HepG2 (cell line): ENCODE measurements around the gene CCDC136. TPM values are rescaled to one million over a fixed set of nuclear protein-coding genes. Genes with fewer than 3 reads are reported as not detected.

Experiments used
- ATAC-seq: fragments of 200-7000 bp; cut with Tn5 transposase; 3 replicates; pipeline ENCODE4 v1.9.1; 2020; ENCODE audit warnings: mild to moderate bottlenecking, moderate library complexity
- BruUV-seq: library from RNA; stranded (reverse); fragments of 400-500 nt; replicated peaks from 2 replicates; lab custom pipeline; 2021; lab: Mats Ljungman, UMichigan
- CTCF ChIA-PET: fragments of 300-600 bp; formaldehyde crosslinking; extraction: SDS; loops from one replicate; lab custom pipeline; 2021; ENCODE audit warnings: low total read pairs, inconsistent platforms, low intra/inter-chr PET ratio; lab: Yijun Ruan, JAX
- POLR2A ChIA-PET: fragments of 350-600 bp; sonication (Branson Sonifier 250); formaldehyde crosslinking; loops from one replicate; lab custom pipeline; 2020; ENCODE audit warnings: antibody characterized with exemption, inconsistent platforms; lab: Yijun Ruan, JAX
- DNase-seq: peaks from one replicate; pipeline ENCODE4 v3.0.0-alpha.2; 2015; ENCODE audit warnings: low spot score
- FAIRE-seq: peaks from 3 replicates; lab custom pipeline; 2011; peaks lifted over from hg19 to GRCh38; lab: Jason Lieb, UNC
- H2AFZ ChIP-seq: one replicate; pipeline ENCODE4 v1.6.1; 2011; ENCODE audit warnings: low read length, inconsistent platforms
- H3K27ac ChIP-seq: fragments of 300-600 bp; 3 replicates; pipeline ENCODE4 v1.8.0; 2011; ENCODE audit warnings: mixed run types, mild to moderate bottlenecking, mixed read lengths, low read length, inconsistent platforms; ENCODE audit not compliant: insufficient read depth; ENCODE audit errors: extremely low read length
- H3K27me3 ChIP-seq, 2 experiments: fragments of 200-600 bp in 1 of 2; 2 replicates in 1 of 2; 3 replicates in 1 of 2; pipeline versions ENCODE4 v1.6.0 to v1.8.0; 2011; ENCODE audit warnings: low read length in 2 of 2, mild to moderate bottlenecking in 2 of 2, moderate library complexity in 2 of 2, inconsistent platforms in 1 of 2; ENCODE audit not compliant: insufficient read depth in 2 of 2, control insufficient read depth in 1 of 2
- H3K36me3 ChIP-seq, 2 experiments: fragments of 200-600 bp in 1 of 2; replicated peaks in 1 of 2; 2 replicates in 1 of 2; 3 replicates in 1 of 2; pipeline versions ENCODE4 v1.5.1 to v1.8.0; 2011; ENCODE audit warnings: low read length in 2 of 2, inconsistent platforms in 1 of 2; ENCODE audit not compliant: insufficient read depth in 2 of 2, control insufficient read depth in 1 of 2
- H3K4me1 ChIP-seq: 2 replicates; pipeline ENCODE4 v1.5.1; 2012; ENCODE audit warnings: low read length, inconsistent platforms; ENCODE audit not compliant: insufficient read depth
- H3K4me2 ChIP-seq: 2 replicates; pipeline ENCODE4 v1.6.0; 2011; ENCODE audit warnings: low read depth, low read length, inconsistent platforms
- H3K4me3 ChIP-seq, 3 experiments: fragments of 200-600 bp in 1 of 3; sonication (generic), shearing (Covaris generic) in 1 of 3; replicated peaks in 1 of 3; 2 replicates each; pipeline ENCODE4 v1.5.1; 2011 to 2016; ENCODE audit warnings: low read length in 3 of 3, inconsistent platforms in 2 of 3, low read depth in 2 of 3, mild to moderate bottlenecking in 2 of 3, control low read depth in 1 of 3, mixed read lengths in 1 of 3; ENCODE audit not compliant: insufficient read depth in 1 of 3
- H3K79me2 ChIP-seq: one replicate; pipeline ENCODE4 v1.6.1; 2011; ENCODE audit warnings: low read length, inconsistent platforms; ENCODE audit not compliant: insufficient read depth
- H3K9ac ChIP-seq: 2 replicates; pipeline ENCODE4 v1.6.0; 2011; ENCODE audit warnings: mild to moderate bottlenecking, low read depth, low read length, inconsistent platforms; ENCODE audit not compliant: insufficient read depth
- H3K9me3 ChIP-seq: 2 replicates; pipeline ENCODE4 v1.5.1; 2012; ENCODE audit warnings: mild to moderate bottlenecking, low read length
- H4K20me1 ChIP-seq: 2 replicates; pipeline ENCODE4 v1.6.0; 2011; ENCODE audit warnings: inconsistent platforms, mild to moderate bottlenecking, low read length, moderate library complexity; ENCODE audit not compliant: insufficient read depth
- ATRX ChIP-seq: sonication (generic); formaldehyde crosslinking; IDR thresholded peaks from 2 replicates; pipeline ENCODE4 v1.4.0; 2020; ENCODE audit warnings: missing genetic modification reagents, borderline replicate concordance
- CREB1 ChIP-seq, 2 experiments: fragments of 450-650 bp in 1 of 2; IDR thresholded peaks; 2 replicates each; pipeline ENCODE4 v1.6.1; 2016 to 2017; ENCODE audit warnings: control low read depth in 1 of 2, mild to moderate bottlenecking in 1 of 2, missing compliant biosample characterization in 1 of 2, missing genetic modification characterization in 1 of 2
- ETV6 ChIP-seq: sonication (generic); formaldehyde crosslinking; conservative IDR thresholded peaks from 2 replicates; pipeline ENCODE4 v1.4.0; 2020; ENCODE audit warnings: missing genetic modification reagents
- HNRNPL ChIP-seq: fragments of 200-400 bp; formaldehyde crosslinking; IDR thresholded peaks from 2 replicates; pipeline ENCODE4 v1.6.1; 2017; ENCODE audit warnings: mild to moderate bottlenecking, low read depth, low read length
- HNRNPLL ChIP-seq: fragments of 200-400 bp; formaldehyde crosslinking; IDR thresholded peaks from 2 replicates; pipeline ENCODE4 v1.6.1; 2017; ENCODE audit warnings: mild to moderate bottlenecking, low read depth, low read length; ENCODE audit not compliant: poor library complexity, severe bottlenecking
- PRDM15 ChIP-seq: sonication (generic); formaldehyde crosslinking; IDR thresholded peaks from 2 replicates; pipeline ENCODE4 v1.4.0; 2020; ENCODE audit warnings: missing genetic modification reagents
- TBP ChIP-seq: sonication (generic); formaldehyde crosslinking; IDR thresholded peaks from 2 replicates; pipeline ENCODE4 v1.5.0; 2020; ENCODE audit warnings: missing genetic modification reagents
- ZNF350 ChIP-seq: sonication (generic); formaldehyde crosslinking; IDR thresholded peaks from 2 replicates; pipeline ENCODE4 v1.4.0; 2020; ENCODE audit warnings: mild to moderate bottlenecking, low read depth, missing genetic modification reagents, borderline replicate concordance
- ZNF7 ChIP-seq: IDR thresholded peaks from 2 replicates; pipeline ENCODE4 v1.6.1; 2016; ENCODE audit warnings: missing biosample characterization, missing genetic modification reagents
- WGBS: methylation state at CpG from one replicate; pipeline ENCODE4 v1.1.6; 2017; ENCODE audit warnings: low lambda C conversion rate; 5-methylcytosine and 5-hydroxymethylcytosine counted together
- in situ Hi-C: cut with HindIII; loops from 2 replicates; pipeline ENCODE4 v1.10.0; 2017; ENCODE audit warnings: low pct_unique_long_range_greater_than_20kb; ENCODE audit not compliant: extremely low pct_ligation_motif_present
- intact Hi-C: fragments of 100-400 bp; cut with micrococcal nuclease; formaldehyde crosslinking; loops from one replicate; pipeline ENCODE4 v1.10.0; 2022; ENCODE audit not compliant: unreplicated experiment
- polyA plus RNA-seq, 8 experiments: library from polyadenylated mRNA; depleted of rRNA in 3 of 8; stranded (reverse) in 7 of 8; unstranded in 1 of 8; fragments of >200 nt; fragmentation: Illumina TruSeq in 4 of 8; extraction: Trizol in 4 of 8; gene quantifications; 2 replicates each; pipeline versions ENCODE4 v1.2.1 to v1.2.3, GENCODE V29; 2011 to 2016; ENCODE audit warnings: low read depth in 4 of 8, missing spikeins in 1 of 8, mixed read lengths in 1 of 8; ENCODE audit not compliant: insufficient read depth in 1 of 8
- total RNA-seq, 5 experiments: library from RNA; depleted of rRNA; stranded (reverse); fragments of >200 nt; fragmentation: Illumina TruSeq; extraction: Trizol; gene quantifications; 2 replicates each; pipeline ENCODE4 v1.2.3, GENCODE V29; 2016; ENCODE audit warnings: low read depth in 1 of 5

The CCDC136 gene
- total and polyA plus RNA-seq, 2 of the 13 experiments (the other 11 are each of a cell fraction or from before 2014, with no cell fraction given) = 0.04 to 0.38 TPM

- no peak for TF ChIP-seq PRDM15 (CRISPR knock-in tag)
- no peak for TF ChIP-seq ETV6 (CRISPR knock-in tag)
- TF ChIP-seq TBP = no peak
- no peak for TF ChIP-seq CREB1 (IDR thresholded peaks at IDR 0.05)
- no peak for TF ChIP-seq CREB1 (CRISPR knock-in tag; IDR thresholded peaks at IDR 0.05)
- TF ChIP-seq ZNF7 (CRISPR knock-in tag) = no peak
- no peak for TF ChIP-seq ZNF350 (CRISPR knock-in tag)
- TF ChIP-seq HNRNPLL = no peak
Observed at GRCh38 chr7:128833946-128834325, 42.2 kb downstream of the CCDC136 start (continued).

- no peak for TF ChIP-seq ATRX (CRISPR knock-in tag)
- TF ChIP-seq HNRNPL = 0 out of 2 replicates have a peak, but pooled peaks have one; percentile 45
- intact Hi-C loops (loop anchor here (5.0 kb wide), 1 partner anchor 37 kb away; no protein-coding TSS in a partner anchor), in situ Hi-C loops (no loop called here)
- H3K4me2 ChIP-seq = no peak overlapping the region
- H3K9ac ChIP-seq = no peak overlapping the region
- POLR2A ChIA-PET = no interaction called here
- no peak overlapping the region for H3K27ac ChIP-seq
- no peak for DNase-seq
- H3K79me2 ChIP-seq = no peaks in the 10 kb centered on the region
- ATAC-seq = no peak
- peaks cover 12% of the 10 kb centered on the region for H3K4me1 ChIP-seq
- BruUV-seq = no TSS peak
- CTCF ChIA-PET = no interaction called here
- H4K20me1 ChIP-seq = no peaks in the 10 kb centered on the region
- H3K36me3 ChIP-seq = no peaks in the 10 kb centered on the region
- no peaks in the 10 kb centered on the region for H3K9me3 ChIP-seq
- no peak overlapping the region for H2AFZ ChIP-seq
- H3K27me3 ChIP-seq = peaks cover 5 to 23% of the 10 kb centered on the region in 2 experiments; a peak in 3 of 5 replicates
- FAIRE-seq = no peak
- WGBS = 50% methylated on average over 2 of the region's 16 CpGs
- H3K4me3 ChIP-seq = no peak overlapping the region
Observed at GRCh38 chr7:128835231-128835751, 43.5 kb downstream of the CCDC136 start.
